ENCODE data around the gene PALS2.

PALS2 gene

GRCh38 chr7:24576171-24577025 is 3.1 kb downstream of the PALS2 start:
- Histone ChIP-seq H3K27me3 (ENCODE audit: insufficient read depth, low read depth) (no peaks in the 10 kb centered on the region), H2AFZ (ENCODE audit: low read depth) (no peak overlapping the region), H3K36me3 (ENCODE audit: insufficient read depth) (no peaks in the 10 kb centered on the region), H3K9ac (no peak overlapping the region), H3K4me1 (ENCODE audit: low read depth, poor library complexity, severe bottlenecking) (peaks cover 61% of the 10 kb centered on the region), H3K79me2 (ENCODE audit: insufficient read depth, low read depth) (peaks cover 76% of the 10 kb centered on the region), H3K27ac (no peak overlapping the region), H3K4me2 (peak overlapping the region; percentile 49), H3K4me3 (IDR thresholded peaks at IDR 0.05; ENCODE audit: insufficient read depth, low read depth, low read length) (no peak overlapping the region), H4K20me1 (ENCODE audit: insufficient read depth) (peaks cover 61% of the 10 kb centered on the region)
- peak; percentile 81 for TF ChIP-seq CTCF (conservative IDR thresholded peaks at IDR 0.05; ENCODE audit: low read depth, low read length)

DNA sequence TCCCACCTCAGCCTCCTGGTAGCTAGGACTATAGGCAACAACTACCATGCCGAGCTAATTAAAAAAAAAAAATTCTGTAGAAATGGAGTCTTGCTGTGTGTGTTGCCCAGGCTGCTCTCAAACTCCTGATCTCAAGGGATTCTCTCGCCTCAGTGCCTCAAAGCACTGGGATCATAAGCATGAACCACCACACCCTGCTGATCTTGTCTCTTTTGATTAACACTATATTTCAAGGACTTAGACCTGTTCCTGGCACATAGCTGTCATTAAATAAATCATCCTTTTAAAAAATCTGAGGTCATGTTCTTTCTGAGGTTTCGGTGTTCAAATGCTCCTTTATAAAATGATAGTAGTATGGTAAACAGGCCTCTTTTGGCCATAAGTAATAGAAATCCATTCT is 4.8 kb downstream of the PALS2 start:
- H3K4me2 ChIP-seq, result no peak overlapping the region
- H3K27ac ChIP-seq, result no peak overlapping the region
- no peak overlapping the region for H3K9ac ChIP-seq
- H2AFZ ChIP-seq (ENCODE audit: low read depth), result no peak overlapping the region
- H3K4me3 ChIP-seq (IDR thresholded peaks at IDR 0.05; ENCODE audit: insufficient read depth, low read depth, low read length), result no peak overlapping the region
- H4K20me1 ChIP-seq (ENCODE audit: insufficient read depth), result peaks cover 71% of the 10 kb centered on the region
- peaks cover 59% of the 10 kb centered on the region for H3K4me1 ChIP-seq (ENCODE audit: low read depth, poor library complexity, severe bottlenecking)
- TF ChIP-seq CTCF (conservative IDR thresholded peaks at IDR 0.05; ENCODE audit: low read depth, low read length), result no peak
- H3K79me2 ChIP-seq (ENCODE audit: insufficient read depth, low read depth), result peaks cover 92% of the 10 kb centered on the region
- no peaks in the 10 kb centered on the region for H3K36me3 ChIP-seq (ENCODE audit: insufficient read depth)
- H3K27me3 ChIP-seq (ENCODE audit: insufficient read depth, low read depth), result no peaks in the 10 kb centered on the region

GRCh38 chr7:24580283-24580946 is 7.2 kb downstream of the PALS2 start:
- Histone ChIP-seq H3K9ac (no peak overlapping the region), H3K4me3 (IDR thresholded peaks at IDR 0.05; ENCODE audit: insufficient read depth, low read depth, low read length) (no peak overlapping the region), H3K4me1 (ENCODE audit: low read depth, poor library complexity, severe bottlenecking) (peaks cover 52% of the 10 kb centered on the region), H3K36me3 (ENCODE audit: insufficient read depth) (no peaks in the 10 kb centered on the region), H3K79me2 (ENCODE audit: insufficient read depth, low read depth) (peaks cover 84% of the 10 kb centered on the region), H3K4me2 (no peak overlapping the region), H4K20me1 (ENCODE audit: insufficient read depth) (peaks cover 65% of the 10 kb centered on the region), H2AFZ (ENCODE audit: low read depth) (no peak overlapping the region), H3K27ac (no peak overlapping the region), H3K27me3 (ENCODE audit: insufficient read depth, low read depth) (no peaks in the 10 kb centered on the region)
- TF ChIP-seq CTCF (conservative IDR thresholded peaks at IDR 0.05; ENCODE audit: low read depth, low read length), result no peak

GRCh38 chr7:24582166-24582565 is 8.9 kb downstream of the PALS2 start:
- H3K4me3 ChIP-seq (IDR thresholded peaks at IDR 0.05; ENCODE audit: insufficient read depth, low read depth, low read length), result no peak overlapping the region
- H3K27me3 ChIP-seq (ENCODE audit: insufficient read depth, low read depth), result no peaks in the 10 kb centered on the region
- H3K9ac ChIP-seq, result no peak overlapping the region
- H3K79me2 ChIP-seq (ENCODE audit: insufficient read depth, low read depth), result peaks cover 83% of the 10 kb centered on the region
- no peaks in the 10 kb centered on the region for H3K36me3 ChIP-seq (ENCODE audit: insufficient read depth)
- H3K4me1 ChIP-seq (ENCODE audit: low read depth, poor library complexity, severe bottlenecking), result peaks cover 52% of the 10 kb centered on the region
- H3K4me2 ChIP-seq, result no peak overlapping the region
- no peak overlapping the region for H2AFZ ChIP-seq (ENCODE audit: low read depth)
- no peak for TF ChIP-seq CTCF (conservative IDR thresholded peaks at IDR 0.05; ENCODE audit: low read depth, low read length)
- H3K27ac ChIP-seq, result no peak overlapping the region
- peaks cover 55% of the 10 kb centered on the region for H4K20me1 ChIP-seq (ENCODE audit: insufficient read depth)
